Measurements from ENCODE around the gene NR4A2.

DNA sequence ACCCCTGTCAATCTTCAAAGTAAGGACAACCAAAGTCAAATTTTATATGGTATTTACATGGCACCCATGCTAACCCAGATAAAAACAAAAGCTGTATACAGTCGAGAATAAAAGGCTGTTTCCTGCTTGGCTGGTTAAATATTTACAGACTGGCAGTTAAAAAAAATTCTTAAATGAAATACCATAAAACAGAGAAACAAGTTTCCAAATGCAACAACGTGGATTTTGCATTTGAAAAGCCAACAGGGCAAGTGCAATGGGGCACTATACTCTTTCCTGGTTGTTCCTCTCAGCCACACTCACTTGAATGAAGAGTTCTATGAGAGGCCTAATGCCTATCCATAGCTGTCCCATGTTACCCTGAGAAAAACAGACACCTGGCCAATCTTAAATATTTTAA, 6.1 kb upstream of the NR4A2 start:
- TF ChIP-seq, protein P1, sequence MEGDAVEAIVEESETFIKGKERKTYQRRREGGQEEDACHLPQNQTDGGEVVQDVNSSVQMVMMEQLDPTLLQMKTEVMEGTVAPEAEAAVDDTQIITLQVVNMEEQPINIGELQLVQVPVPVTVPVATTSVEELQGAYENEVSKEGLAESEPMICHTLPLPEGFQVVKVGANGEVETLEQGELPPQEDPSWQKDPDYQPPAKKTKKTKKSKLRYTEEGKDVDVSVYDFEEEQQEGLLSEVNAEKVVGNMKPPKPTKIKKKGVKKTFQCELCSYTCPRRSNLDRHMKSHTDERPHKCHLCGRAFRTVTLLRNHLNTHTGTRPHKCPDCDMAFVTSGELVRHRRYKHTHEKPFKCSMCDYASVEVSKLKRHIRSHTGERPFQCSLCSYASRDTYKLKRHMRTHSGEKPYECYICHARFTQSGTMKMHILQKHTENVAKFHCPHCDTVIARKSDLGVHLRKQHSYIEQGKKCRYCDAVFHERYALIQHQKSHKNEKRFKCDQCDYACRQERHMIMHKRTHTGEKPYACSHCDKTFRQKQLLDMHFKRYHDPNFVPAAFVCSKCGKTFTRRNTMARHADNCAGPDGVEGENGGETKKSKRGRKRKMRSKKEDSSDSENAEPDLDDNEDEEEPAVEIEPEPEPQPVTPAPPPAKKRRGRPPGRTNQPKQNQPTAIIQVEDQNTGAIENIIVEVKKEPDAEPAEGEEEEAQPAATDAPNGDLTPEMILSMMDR (IDR thresholded peaks at IDR 0.05) = no peak
- TF ChIP-seq ZFX (IDR thresholded peaks at IDR 0.05; ENCODE audit: borderline replicate concordance) = no peak
